HepG2 (cell line): ENCODE data around the gene ABAT. TPM values are rescaled to one million over a fixed set of nuclear protein-coding genes. Genes with fewer than 3 reads are reported as not detected.

Experiments used
- ARNT ChIP-seq: fragments of 450-650 bp; IDR thresholded peaks from 2 replicates; pipeline ENCODE4 v1.6.1; 2017
- BHLHE40 ChIP-seq: IDR thresholded peaks from 2 replicates; pipeline ENCODE4 v1.6.1; 2011; ENCODE audit warnings: low read length, improper control_type of control experiment
- CHCHD3 ChIP-seq: sonication (generic); formaldehyde crosslinking; IDR thresholded peaks from 2 replicates; pipeline ENCODE4 v1.8.0; 2022; ENCODE audit warnings: mild to moderate bottlenecking, missing genetic modification reagents, moderate library complexity
- FOXA1 ChIP-seq, 2 experiments: fragments of 450-650 bp in 1 of 2; sonication (generic) in 1 of 2; formaldehyde crosslinking in 1 of 2; IDR thresholded peaks; 2 replicates each; pipeline versions ENCODE4 v1.4.0 to v1.6.1; 2016 to 2020; ENCODE audit warnings: missing genetic modification reagents in 1 of 2
- GZF1 ChIP-seq: sonication (generic); formaldehyde crosslinking; IDR thresholded peaks from 2 replicates; pipeline ENCODE4 v1.5.1; 2020; ENCODE audit warnings: mild to moderate bottlenecking, missing genetic modification reagents
- ISL2 ChIP-seq: sonication (generic); formaldehyde crosslinking; IDR thresholded peaks from 2 replicates; pipeline ENCODE4 v1.5.0; 2020; ENCODE audit warnings: missing genetic modification reagents
- PHF20 ChIP-seq: sonication (generic); formaldehyde crosslinking; IDR thresholded peaks from 2 replicates; pipeline ENCODE4 v1.5.0; 2020; ENCODE audit warnings: mild to moderate bottlenecking, missing genetic modification reagents
- POLR2A ChIP-seq, 2 experiments: IDR thresholded peaks; 2 replicates each; pipeline ENCODE4 v1.6.1; 2011; ENCODE audit warnings: low read depth in 2 of 2, low read length in 2 of 2, mild to moderate bottlenecking in 1 of 2, moderate library complexity in 1 of 2; ENCODE audit not compliant: insufficient read depth in 1 of 2
- RARA ChIP-seq: IDR thresholded peaks from 2 replicates; pipeline ENCODE4 v1.6.1; 2016; ENCODE audit warnings: missing genetic modification reagents, missing compliant biosample characterization
- RERE ChIP-seq: IDR thresholded peaks from 2 replicates; pipeline ENCODE4 v1.6.1; 2016; ENCODE audit warnings: low read depth, missing genetic modification reagents, missing compliant biosample characterization
- RFX5 ChIP-seq: IDR thresholded peaks from 2 replicates; pipeline ENCODE4 v1.6.1; 2011; ENCODE audit warnings: low read depth, low read length, improper control_type of control experiment
- RFXANK ChIP-seq: IDR thresholded peaks from 2 replicates; pipeline ENCODE4 v1.6.1; 2016
- SUZ12 ChIP-seq: fragments of 150-350 bp; IDR thresholded peaks from 2 replicates; pipeline ENCODE4 v1.6.1; 2014; ENCODE audit warnings: low read depth, low read length
- TFE3 ChIP-seq: IDR thresholded peaks from 2 replicates; pipeline ENCODE4 v1.6.1; 2016
- YEATS2 ChIP-seq: sonication (generic); formaldehyde crosslinking; IDR thresholded peaks from 2 replicates; pipeline ENCODE4 v1.4.0; 2020; ENCODE audit warnings: missing genetic modification reagents, borderline replicate concordance
- ZKSCAN8 ChIP-seq: IDR thresholded peaks from 2 replicates; pipeline ENCODE4 v1.6.1; 2016; ENCODE audit warnings: borderline replicate concordance, missing genetic modification reagents, missing compliant biosample characterization
- ZNF10 ChIP-seq: sonication (generic); formaldehyde crosslinking; IDR thresholded peaks from 2 replicates; pipeline ENCODE4 v1.4.0; 2020; ENCODE audit warnings: mild to moderate bottlenecking, low read depth, missing genetic modification reagents, borderline replicate concordance
- ZNF12 ChIP-seq: sonication (generic); formaldehyde crosslinking; IDR thresholded peaks from 2 replicates; pipeline ENCODE4 v1.5.0; 2020; ENCODE audit warnings: missing genetic modification reagents
- ZNF136 ChIP-seq: sonication (generic); formaldehyde crosslinking; IDR thresholded peaks from 2 replicates; pipeline ENCODE4 v1.8.1; 2022; ENCODE audit warnings: low read depth, mild to moderate bottlenecking, moderate library complexity, missing genetic modification reagents
- ZNF180 ChIP-seq: sonication (generic); formaldehyde crosslinking; IDR thresholded peaks from 2 replicates; pipeline ENCODE4 v1.4.0; 2020; ENCODE audit warnings: low read depth, missing genetic modification reagents, borderline replicate concordance
- ZNF547 ChIP-seq: sonication (generic); formaldehyde crosslinking; IDR thresholded peaks from 2 replicates; pipeline ENCODE4 v1.5.1; 2020; ENCODE audit warnings: mild to moderate bottlenecking, missing genetic modification reagents
- ZNF639 ChIP-seq: conservative IDR thresholded peaks from 2 replicates; pipeline ENCODE4 v1.6.1; 2018; ENCODE audit warnings: missing genetic modification reagents
- ZNF790 ChIP-seq: sonication (generic); formaldehyde crosslinking; IDR thresholded peaks from 2 replicates; pipeline ENCODE4 v1.8.0; 2022; ENCODE audit warnings: missing genetic modification reagents, mild to moderate bottlenecking, borderline replicate concordance
- polyA plus RNA-seq, 8 experiments: library from polyadenylated mRNA; depleted of rRNA in 3 of 8; stranded (reverse) in 7 of 8; unstranded in 1 of 8; fragments of >200 nt; fragmentation: Illumina TruSeq in 4 of 8; extraction: Trizol in 4 of 8; gene quantifications; 2 replicates each; pipeline versions ENCODE4 v1.2.1 to v1.2.3, GENCODE V29; 2011 to 2016; ENCODE audit warnings: low read depth in 4 of 8, missing spikeins in 1 of 8, mixed read lengths in 1 of 8; ENCODE audit not compliant: insufficient read depth in 1 of 8
- total RNA-seq, 5 experiments: library from RNA; depleted of rRNA; stranded (reverse); fragments of >200 nt; fragmentation: Illumina TruSeq; extraction: Trizol; gene quantifications; 2 replicates each; pipeline ENCODE4 v1.2.3, GENCODE V29; 2016; ENCODE audit warnings: low read depth in 1 of 5

The ABAT gene
- total and polyA plus RNA-seq, 2 of the 13 experiments (the other 11 are each of a cell fraction or from before 2014, with no cell fraction given), result 47.6 to 97.3 TPM

GRCh38 chr16:8740775-8741355, 66.4 kb downstream of the ABAT start (continued):
- TF ChIP-seq TFE3 (CRISPR knock-in tag), result peak; percentile 77; the same call in 1 of the 2 replicates
- TF ChIP-seq RFX5, result no peak
- peak; percentile 90 for TF ChIP-seq RERE (CRISPR knock-in tag)
- TF ChIP-seq GZF1 (CRISPR knock-in tag), result 0 out of 2 replicates have a peak, but pooled peaks have one; percentile 56
- no peak; the same call in 1 of the 2 replicates for TF ChIP-seq ZNF639 (CRISPR knock-in tag)
- TF ChIP-seq ZNF790 (CRISPR knock-in tag), result no peak
- TF ChIP-seq ZNF12, result peak; percentile 62; the same call in 1 of the 2 replicates
- peak; percentile 92 for TF ChIP-seq ZKSCAN8 (CRISPR knock-in tag)
- peak; percentile 33; the same call in 1 of the 2 replicates for TF ChIP-seq YEATS2 (CRISPR knock-in tag)
- TF ChIP-seq ZNF547 (CRISPR knock-in tag), result no peak
- no peak for TF ChIP-seq SUZ12
- no peak for TF ChIP-seq ZNF136 (CRISPR knock-in tag)
- no peak for TF ChIP-seq CHCHD3 (CRISPR knock-in tag)
- no peak for TF ChIP-seq ZNF180 (CRISPR knock-in tag)
- TF ChIP-seq RARA, result peak; percentile 98
- peak in 1 of 2 experiments; percentile 35; a peak in 1 of 4 replicates for TF ChIP-seq POLR2A (IDR thresholded peaks at IDR 0.05; ENCODE audit: insufficient read depth in 1 of 2, low read depth in 2 of 2, low read length in 2 of 2)
- TF ChIP-seq PHF20, result no peak
- TF ChIP-seq ISL2, result peak; percentile 87
- TF ChIP-seq ZNF10 (CRISPR knock-in tag), result no peak
- TF ChIP-seq FOXA1 (IDR thresholded peaks at IDR 0.05), result 0 out of 2 replicates have a peak, but pooled peaks have one; percentile 33
- TF ChIP-seq FOXA1 (CRISPR knock-in tag; IDR thresholded peaks at IDR 0.05), result peak; percentile 90
- TF ChIP-seq BHLHE40, result no peak
- 0 out of 2 replicates have a peak, but pooled peaks have one; percentile 35 for TF ChIP-seq RFXANK (CRISPR knock-in tag)
- no peak for TF ChIP-seq ARNT
